NCI-H345 treated with DMSO at 0.1 percent for 48 hours (cell line): ENCODE results near the gene HUNK.

Experiments
- DNase-seq: peaks from one replicate; lab custom pipeline; 2025; ENCODE audit not compliant: unreplicated experiment; lab: John Stamatoyannopoulos, UW

The HUNK gene

DNA sequence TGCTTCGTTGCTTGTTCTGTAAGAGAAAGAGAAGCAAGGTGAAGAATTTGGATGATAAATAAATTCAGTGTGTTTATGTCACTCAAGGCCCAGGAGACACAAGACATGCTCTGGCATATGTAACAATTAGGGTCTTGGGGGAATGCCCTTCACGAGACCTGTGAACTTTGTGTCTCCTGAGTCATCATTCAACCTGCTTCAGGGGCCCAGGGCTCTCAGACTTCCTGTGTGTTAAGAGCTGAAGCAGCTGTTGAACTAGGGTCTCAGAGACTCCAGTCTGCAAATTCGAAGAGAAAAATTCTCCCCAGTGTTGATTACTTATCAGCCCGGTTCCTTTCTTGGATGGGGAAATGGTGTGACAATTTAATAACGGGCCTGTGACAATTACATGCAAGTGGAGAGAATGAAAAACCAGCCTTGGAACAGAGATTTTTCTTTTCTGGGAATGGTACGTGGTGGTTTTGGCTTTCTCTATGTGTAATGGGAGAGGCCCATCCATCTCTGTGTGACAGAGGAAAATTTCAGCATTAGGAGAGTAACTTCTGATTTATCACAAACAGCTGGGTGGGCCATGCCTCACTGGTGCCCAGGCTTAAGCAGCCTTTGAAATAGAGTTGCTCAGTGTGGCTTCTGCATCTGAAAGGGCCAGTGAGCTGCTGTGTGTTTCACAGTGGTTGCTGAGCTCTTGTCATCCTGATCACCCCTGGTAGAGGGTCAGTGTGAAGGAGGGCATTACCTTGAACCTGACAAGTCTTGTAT, 22.4 kb downstream of the HUNK start:
- no peak for DNase-seq

DNA sequence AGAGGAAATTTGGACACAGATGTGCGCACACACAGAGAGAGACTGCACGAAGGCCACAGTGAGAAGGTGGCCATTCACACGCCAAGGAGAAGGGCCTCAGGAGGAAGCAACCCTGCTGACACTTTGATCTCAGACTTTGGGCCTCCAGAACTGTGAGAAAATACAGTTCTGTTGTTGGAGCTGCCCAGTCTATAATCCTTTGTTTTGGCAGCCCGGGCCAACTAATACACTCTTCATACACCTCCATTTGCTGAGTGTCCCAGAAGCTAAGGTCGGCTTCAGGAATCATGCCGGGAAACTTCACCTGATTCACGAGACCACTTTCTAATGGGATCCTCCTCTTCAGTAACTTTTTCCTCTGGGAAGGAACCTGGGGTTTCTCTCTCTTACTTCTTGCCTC, 23.2 kb downstream of the HUNK start:
- no peak for DNase-seq

DNA sequence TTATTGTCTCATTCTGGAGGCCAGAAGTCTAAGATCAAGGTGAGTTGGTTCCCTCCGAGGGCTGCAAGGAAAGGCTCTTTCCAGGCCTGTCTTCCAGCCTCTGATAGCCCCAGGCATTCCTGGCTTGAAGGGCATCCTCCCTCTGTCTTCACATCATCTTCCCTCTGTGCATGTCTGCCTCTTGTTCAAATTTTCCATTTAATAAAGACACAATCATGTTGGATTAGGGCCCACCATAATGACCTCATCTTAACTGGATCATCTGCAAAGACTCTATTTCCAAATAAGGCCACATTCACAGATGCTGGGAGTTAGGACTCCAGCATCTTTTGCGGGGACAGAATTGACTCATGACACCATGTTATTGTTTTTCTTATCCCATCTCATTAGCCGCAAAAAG, 24.5 kb downstream of the HUNK start:
- DNase-seq: no peak

DNA sequence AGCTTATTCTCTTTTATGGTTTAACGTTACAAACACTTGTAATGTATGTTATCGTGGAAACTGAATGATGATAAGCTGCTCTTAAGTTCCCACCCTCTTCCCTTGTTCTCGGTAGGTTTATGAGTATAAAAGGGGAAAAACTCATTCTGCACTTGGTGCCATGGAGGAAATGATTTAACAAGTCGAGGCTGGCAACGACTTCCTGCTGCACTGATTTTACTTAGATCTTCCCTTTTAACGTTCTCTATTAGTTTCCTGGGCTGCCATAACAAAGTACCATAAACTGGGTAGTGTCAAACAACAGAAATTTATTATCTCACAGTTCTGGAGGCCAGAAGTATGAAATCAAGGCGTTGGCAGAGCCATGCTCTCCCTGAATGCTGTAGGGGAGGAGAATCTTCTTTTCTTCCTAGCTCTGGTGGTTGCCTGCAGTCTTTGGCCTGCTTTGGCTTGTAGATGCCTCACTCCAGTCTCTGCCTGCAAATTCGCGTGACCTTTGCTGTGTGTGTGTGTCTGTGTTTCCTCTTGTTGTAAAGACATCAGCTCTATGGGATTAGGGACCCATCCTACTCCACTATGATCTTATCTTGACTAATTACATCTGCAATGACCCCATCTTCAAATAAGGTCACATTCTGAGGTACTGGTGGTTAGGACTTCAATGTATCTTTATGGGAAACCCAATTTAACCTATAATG, 26.3 kb downstream of the HUNK start:
- DNase-seq: no peak

DNA sequence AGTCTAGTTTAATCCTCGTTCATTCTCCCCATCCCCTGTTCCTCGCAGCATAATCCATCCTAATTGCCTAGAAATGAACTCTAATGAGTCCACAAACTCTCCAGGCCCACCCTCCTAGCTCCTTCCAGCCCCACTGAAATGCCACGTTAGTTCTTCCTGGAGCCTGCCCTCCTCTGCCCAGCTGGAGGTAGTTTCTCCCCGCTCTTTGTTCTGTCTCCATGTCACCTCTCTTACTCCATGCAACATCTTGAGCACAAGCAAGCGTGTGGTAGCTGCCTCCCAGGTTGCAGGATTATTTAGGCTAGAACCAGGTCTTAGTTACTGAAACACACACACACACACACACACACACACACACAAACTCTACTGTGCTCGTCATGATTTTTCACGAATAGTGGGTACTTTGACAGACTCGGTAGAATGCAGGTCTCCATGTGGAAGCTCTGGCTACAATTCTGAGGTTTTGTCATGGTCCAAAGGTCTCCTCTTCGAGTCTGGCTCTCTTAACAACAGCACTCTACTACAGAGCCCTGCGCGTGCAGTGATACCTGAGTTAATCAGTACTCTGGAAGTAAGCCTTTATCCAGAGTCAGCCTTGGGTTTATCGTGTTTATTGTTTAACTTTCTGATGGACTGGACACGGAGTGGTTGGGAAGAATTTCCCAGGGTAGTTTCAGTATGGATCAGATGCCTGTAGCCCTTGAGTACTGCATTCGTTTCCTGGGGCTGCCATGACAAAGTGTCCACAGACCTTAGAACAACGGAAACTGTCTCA, 27.5 kb downstream of the HUNK start:
- DNase-seq: no peak

DNA sequence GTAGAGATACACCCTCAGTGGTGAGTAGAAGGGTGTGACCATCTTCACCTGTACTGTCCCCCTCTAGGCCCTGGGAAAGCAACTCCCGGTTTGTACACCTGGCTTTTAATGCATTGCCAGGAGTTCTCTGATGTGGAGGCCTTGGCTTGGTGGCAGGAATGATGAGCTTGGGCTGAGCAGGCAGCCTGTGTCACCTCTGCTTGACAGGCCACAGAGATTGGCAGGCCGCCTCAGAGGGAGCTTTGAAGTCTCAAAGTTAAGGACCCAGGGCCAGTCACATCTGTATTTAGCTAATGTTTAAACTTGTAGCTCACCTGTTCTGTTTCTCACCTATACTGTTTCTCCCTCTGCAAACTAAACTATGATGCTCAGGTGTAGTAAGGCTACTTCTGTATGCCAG, 28.5 kb downstream of the HUNK start:
- DNase-seq: no peak

DNA sequence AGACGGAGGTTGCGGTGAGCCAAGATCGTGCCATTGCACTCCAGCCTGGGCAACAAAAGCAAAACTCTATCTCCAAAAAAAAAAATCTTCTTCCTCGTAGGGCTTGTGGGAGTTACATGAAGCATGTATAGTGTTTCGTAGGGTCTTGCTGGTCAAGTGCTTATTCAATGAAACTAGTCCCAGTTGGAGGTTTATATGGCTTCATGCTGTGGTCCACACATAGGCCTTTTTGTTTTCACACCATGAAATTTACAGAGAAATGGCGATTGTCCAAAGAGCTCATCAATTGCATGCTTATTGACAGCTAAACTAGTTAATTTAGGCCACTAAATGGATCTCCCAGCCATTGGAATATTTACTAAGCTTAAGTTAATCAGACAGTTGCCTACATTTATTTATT, 29.6 kb downstream of the HUNK start:
- DNase-seq: no peak

DNA sequence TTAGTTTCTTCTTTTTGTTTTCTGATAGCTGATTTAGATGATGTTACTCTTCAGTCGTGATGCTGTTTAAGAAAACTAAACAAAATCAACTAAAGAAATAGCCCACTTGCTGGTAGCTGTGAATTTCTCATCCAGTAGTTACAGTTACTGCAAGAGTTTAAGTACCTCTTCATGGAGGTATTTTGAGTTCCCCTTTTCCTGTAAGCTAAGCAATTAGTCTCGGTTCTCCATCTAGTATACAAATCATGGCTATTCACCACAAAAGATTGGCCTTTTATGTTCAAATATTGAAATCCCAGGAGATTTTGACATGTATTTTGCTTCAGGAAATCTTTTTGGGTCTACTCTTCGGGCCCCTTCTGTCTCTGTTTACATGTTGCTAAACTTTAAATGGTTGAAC, 31.1 kb downstream of the HUNK start:
- DNase-seq: no peak

DNA sequence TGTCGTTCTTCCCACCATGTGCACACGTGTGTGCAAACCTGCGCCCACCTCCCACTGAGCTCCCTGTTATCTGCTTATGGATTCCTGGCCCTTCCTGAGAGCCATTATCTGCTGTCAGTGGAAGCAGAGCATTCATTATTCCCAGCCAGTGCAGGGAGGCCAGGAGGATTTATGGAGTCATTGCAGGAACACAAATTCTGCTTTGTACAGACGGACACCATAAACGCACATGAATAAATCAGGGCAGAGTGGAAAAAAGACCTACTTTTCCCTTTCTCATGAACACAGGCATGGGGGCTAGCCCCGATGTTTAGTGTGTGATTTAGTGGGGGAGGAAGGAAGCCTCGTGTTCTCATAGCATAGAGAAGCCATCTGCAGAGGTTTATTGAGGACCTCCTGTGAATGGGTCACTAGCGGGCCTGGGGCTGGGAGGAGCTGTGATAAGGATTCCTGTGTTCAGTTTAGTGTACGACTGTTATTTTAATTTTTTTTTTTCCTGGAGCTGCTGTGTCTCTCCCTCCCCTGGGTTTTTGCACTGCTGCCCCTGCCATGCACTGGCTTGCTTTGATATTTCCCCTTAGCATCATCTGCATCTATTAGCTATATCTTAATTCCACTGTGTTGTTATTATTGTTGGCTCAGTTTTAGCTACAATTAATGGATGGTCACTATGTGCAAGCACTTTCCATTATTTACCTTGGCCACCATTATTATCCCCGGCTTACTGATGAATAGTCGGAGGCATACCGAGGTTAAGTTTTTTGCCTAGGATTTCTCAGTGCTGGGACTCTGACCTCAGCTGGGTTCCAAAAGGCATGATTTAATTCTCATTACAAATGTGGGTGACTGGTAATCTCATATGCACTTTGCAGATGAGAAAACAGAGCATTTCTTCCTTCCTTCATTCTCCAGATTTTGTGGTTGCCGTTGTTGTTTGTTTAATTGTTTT, 33.0 kb downstream of the HUNK start:
- DNase-seq: no peak

DNA sequence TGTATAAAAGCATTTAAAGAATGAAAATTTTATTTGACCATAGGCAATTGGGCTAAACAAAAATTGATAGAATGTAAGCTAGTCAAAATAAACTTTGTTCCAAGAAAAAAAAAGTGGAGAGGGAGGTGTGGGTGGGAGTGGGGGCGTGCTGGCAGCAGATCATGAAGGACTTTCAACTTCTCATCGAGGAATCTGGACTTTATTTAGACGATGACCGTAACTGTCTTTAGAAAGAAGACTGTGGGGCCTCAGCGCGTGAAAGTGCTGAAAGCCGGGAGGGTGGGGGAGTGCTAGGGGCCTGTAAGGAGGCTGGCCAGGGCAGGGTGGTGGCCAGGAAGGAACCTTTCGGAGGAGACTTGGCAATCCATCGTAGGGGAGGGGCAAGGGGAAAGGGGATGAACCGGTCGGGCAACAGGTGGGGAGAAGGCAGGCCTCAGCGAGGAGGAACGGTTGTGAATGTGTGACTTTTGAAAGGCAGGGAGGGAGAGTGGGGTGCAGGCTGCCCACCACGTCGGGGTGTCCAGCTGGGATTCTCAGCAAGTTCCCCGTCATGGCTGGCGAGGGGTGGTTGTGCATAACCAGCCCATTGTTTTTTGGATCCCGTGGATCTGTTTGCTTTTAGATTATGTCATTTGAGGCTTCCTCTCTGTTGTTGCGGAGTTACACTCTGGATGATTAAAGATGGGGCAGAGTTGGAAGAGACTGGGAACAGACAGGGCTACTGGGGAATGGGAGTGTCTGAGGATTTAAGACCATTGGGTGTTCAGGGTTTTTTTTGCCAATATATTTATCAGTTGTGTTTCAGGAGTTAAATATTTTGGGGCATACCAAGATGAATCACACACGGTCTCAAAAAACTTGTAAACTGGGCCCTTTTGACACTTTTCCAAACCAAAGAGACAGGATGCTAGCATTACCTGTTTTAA, 35.5 kb downstream of the HUNK start:
- DNase-seq: no peak

DNA sequence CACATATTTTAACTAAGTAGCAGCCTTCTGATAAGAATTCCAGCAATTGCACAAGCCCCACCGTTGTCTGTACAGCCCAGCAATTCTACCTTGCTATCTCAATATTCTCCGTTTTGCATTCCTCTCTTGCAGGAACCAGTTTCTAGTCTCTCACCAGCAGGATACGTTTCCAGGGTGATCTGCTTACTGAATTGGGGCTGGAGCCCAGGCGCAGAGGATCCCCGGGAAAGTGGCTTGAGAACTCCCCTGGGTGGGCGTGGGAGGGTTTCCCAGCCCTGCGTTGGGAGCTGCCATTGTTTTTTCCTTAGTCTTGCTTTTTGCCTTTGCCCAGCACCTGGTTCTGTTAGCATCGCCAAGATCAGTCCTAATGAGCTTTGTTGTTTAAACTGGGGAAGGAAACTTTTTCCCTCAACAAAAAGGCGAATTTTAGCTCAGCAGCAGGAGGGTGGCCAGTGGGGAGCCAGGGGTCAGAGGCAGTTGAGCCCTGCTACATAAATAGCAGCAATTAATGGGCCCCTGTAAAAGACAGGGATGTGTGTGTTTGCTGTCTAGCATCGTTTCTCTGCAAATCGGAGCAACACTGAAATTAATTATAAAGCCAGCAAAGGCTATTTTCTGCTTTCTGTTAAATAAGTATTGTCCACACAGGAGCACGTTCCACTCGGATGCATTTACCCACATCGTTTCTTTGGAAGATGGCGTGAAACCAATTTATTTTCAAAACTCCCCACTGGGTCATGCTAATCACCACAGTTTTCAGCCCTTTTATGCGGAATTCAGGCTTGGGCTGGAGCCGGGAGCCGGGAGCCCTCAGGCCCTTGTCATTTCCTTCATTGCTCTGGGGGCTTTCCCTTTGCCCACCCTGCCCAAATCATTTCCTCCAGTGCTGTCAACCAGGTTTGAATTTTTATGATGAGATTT, 36.6 kb downstream of the HUNK start:
- no peak for DNase-seq

DNA sequence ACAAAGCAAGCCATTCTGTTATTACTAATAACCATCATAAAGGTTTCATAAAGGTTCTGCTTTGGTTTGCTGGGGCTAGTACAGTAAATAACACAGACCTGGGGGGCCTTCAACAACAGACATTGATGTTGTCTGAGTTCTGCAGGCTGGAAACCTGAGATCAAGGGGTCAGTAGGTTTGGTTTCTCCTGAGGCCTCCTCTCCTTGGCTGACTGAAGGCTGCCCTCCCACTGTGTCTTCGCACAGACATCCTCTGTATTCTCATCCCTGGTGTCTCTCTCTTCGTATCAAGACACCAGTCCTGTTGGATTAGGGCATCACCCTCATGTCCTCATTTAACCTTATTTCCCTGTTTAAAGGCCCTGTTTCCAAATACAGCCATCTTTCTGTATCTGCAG, 37.3 kb downstream of the HUNK start:
- DNase-seq: no peak

DNA sequence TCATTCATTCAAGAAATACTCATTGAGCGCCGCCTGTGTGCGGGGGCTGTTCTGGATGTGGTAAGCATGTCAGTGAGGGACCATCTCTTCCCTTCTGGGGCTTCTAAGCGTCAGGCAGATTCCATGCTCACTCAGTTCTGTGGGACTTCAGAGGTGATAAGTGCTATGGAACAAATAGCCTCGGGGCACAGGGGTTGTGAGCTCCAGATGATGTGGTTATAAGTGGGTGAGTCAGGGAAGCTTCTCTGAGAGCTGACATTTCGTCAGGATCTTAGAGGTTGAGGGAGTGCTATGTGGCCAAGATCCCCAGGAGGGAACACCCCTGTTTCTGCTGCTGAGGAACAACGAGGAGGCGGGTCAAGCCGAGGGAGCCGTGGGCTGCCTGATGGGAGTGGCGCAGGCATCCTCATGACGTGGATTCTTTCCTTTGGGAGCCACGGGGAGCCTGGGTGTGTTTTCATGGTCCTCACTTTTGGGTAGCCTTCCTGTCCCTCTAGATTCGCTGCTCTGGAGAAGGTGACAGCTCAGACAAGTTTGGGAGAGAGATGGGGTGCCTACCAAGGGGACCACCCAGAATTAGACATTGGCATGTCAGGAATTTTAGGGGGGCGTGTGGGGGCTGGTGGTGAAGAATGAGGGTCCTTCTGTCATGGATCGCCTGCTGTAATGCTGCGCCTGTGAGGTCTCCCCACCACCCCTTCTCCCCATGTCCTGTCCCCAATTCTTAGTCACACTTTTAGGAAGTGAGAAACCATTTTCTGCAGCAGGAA, 38.5 kb downstream of the HUNK start:
- DNase-seq: no peak

DNA sequence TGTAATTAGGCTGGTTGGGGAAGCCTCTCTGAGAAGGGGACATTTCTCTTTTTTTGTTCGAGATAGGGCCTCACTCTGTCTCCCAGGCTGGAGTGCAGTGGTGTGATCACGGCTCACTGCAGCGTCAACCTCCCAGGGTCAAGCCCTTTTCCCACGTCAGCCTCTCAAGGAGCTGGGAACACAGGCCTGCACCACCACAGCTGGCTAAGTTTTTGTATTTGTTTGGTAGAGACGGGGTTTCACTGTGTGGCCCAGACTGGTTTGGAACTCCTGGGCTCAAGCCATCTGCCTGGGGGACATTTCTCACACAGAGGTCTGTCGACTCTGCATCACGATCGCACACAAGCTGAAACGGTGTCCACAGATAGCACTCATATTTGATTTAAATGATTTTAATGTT, 39.7 kb downstream of the HUNK start:
- no peak for DNase-seq

DNA sequence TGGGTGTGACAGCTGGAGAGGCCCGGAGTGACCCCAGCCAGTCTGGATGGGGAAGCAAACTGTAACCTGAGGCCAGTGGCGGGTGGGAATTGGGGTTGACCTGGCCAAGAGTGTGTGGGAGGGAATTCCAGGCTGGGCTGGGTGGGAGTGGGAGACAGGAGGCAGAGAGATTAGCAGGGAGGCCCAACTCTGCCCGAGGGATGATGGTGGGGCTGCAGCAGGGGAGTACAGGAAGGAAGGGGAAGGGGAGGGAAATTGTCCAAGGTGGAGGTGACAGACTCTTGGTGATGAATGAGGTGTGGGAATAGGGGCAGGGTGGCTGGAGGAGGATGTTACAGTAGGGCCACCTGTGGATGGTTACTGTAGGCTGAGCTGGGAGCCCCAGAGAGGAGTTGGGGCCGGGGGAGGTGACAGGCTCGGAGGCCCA, 40.4 kb downstream of the HUNK start:
- no peak for DNase-seq

DNA sequence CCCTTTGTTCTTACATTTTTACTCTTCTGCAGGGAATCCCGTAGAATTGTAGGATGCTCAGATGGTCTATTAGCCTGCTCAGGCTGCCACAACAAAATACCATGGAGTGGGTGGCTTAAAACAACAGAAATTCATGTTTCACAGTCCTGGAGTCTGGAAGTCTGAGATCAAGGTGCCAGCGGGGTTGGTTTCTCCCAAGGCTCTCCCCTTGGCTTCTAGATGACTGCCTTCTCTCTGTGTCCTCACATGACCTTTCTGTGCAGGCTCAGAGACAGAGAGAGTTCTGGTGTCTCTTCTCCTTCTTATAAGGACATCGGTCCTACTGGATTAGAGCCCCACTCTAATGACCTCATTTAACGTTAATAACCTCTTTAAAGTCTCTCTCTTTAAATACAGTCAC, 41.7 kb downstream of the HUNK start:
- no peak for DNase-seq

DNA sequence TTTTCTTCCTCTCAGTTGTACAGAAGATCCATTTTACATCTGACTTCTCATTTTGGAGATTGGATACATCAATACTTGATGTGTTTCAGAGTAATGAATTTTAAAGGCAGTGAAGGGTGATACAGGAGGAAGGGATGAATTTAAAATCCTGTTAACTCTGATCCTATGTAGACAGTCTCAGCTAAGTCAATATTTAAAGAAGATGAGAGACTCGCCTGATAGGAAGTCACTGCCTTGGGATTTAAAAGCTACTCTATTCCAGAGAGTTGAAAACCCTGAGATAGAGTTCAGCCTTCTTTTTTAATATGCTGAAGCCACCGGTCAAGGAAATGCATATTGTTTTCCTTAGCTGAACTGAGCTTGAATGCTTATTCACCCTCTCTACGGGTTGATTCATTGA, 42.7 kb downstream of the HUNK start:
- no peak for DNase-seq

DNA sequence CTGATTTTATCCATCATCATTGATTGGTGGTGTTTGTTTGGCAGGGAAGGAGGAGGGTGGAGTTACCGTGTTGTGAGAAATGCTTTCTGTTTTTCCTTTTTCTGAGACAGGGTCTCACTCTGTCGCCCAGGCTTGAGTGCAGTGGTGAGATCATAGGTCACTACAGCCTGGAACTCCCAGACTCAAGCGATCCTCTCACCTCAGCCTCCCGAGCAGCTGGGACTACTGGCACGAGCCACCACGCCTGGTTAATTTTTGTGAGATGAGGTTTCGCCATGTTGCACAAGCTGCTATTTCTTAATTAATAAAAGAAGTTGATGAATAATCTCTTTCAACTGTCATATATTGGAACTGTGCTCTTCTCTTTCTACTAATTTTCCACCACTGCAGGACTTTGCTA, 44.3 kb downstream of the HUNK start:
- DNase-seq: no peak
